Neural crest cell (in vitro differentiated cells): ENCODE measurements around the gene SRSF3. TPM values are rescaled to one million over a fixed set of nuclear protein-coding genes. Genes with fewer than 3 reads are reported as not detected.
A peak's percentile ranks its signal among the peaks of the same experiment; 100 is the strongest.

ENCODE experiments used
- DNase-seq: peaks from one replicate; pipeline ENCODE4 v3.0.0; 2021; ENCODE audit warnings: low read depth, mixed read lengths, low spot score
- H3K27ac Mint-ChIP-seq: one replicate; pipeline ENCODE4 v1.8.0; 2021; ENCODE audit warnings: mild to moderate bottlenecking, mixed read lengths; ENCODE audit not compliant: unreplicated experiment
- H3K27me3 Mint-ChIP-seq: 2 replicates; pipeline ENCODE4 v1.8.0; 2021; ENCODE audit warnings: low read depth, mild to moderate bottlenecking, mixed read lengths
- H3K36me3 Mint-ChIP-seq: 2 replicates; pipeline ENCODE4 v1.8.0; 2021; ENCODE audit warnings: low read depth, mild to moderate bottlenecking, mixed read lengths
- H3K4me1 Mint-ChIP-seq: 2 replicates; pipeline ENCODE4 v1.8.0; 2021; ENCODE audit warnings: mixed read lengths
- H3K4me3 Mint-ChIP-seq: one replicate; pipeline ENCODE4 v1.8.0; 2021; ENCODE audit warnings: mild to moderate bottlenecking, mixed read lengths
- H3K9me3 Mint-ChIP-seq: 2 replicates; pipeline ENCODE4 v1.8.0; 2021; ENCODE audit warnings: mixed read lengths
- total RNA-seq: library from RNA; stranded (reverse); gene quantifications from 2 replicates; pipeline ENCODE4 v1.2.1, GENCODE V29; 2021
- TF ChIP-seq, protein P1 (sequence below): fragments of 200-600 bp; sonication (generic); conservative IDR thresholded peaks from 2 replicates; pipeline ENCODE4 v1.5.0; 2021; ENCODE audit warnings: antibody characterized with exemption, mild to moderate bottlenecking

SRSF3 gene
- total RNA-seq, 1 donor from 2014 or later, result 611 TPM

- peaks cover 8% of the 10 kb centered on the region for H3K36me3 Mint-ChIP-seq
- TF ChIP-seq, protein P1, sequence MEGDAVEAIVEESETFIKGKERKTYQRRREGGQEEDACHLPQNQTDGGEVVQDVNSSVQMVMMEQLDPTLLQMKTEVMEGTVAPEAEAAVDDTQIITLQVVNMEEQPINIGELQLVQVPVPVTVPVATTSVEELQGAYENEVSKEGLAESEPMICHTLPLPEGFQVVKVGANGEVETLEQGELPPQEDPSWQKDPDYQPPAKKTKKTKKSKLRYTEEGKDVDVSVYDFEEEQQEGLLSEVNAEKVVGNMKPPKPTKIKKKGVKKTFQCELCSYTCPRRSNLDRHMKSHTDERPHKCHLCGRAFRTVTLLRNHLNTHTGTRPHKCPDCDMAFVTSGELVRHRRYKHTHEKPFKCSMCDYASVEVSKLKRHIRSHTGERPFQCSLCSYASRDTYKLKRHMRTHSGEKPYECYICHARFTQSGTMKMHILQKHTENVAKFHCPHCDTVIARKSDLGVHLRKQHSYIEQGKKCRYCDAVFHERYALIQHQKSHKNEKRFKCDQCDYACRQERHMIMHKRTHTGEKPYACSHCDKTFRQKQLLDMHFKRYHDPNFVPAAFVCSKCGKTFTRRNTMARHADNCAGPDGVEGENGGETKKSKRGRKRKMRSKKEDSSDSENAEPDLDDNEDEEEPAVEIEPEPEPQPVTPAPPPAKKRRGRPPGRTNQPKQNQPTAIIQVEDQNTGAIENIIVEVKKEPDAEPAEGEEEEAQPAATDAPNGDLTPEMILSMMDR, result no peak
- no peak overlapping the region for H3K4me3 Mint-ChIP-seq
- peaks cover 12% of the 10 kb centered on the region for H3K27me3 Mint-ChIP-seq
- no peak for DNase-seq
- no peaks in the 10 kb centered on the region for H3K9me3 Mint-ChIP-seq
- no peak overlapping the region for H3K27ac Mint-ChIP-seq
- peaks cover 16% of the 10 kb centered on the region for H3K4me1 Mint-ChIP-seq
Measured at GRCh38 chr6:36590237-36590636, 3.9 kb upstream of the SRSF3 start.

DNA sequence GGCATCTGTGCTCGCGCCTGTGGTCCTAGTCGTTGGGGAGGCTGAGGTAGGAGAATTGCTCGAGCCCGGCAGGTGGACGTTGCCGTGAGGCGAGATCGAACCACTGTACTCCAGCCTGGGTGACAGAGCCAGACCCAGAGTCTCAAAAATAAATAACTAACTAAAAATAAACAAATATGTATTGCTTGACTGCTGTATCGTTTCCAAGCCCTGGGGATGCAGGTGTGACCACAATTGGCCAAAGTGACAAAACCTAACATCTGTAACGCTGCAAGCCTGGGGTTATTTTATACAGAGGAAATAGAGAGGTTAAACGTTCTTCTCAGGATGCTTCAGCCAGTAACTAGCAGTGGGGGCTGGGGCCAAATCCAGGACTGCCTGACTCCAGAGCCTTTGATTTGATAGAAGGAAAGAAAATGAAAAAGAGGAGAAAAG is 1.9 kb upstream of the SRSF3 start:
- Mint-ChIP-seq H3K4me1 (peaks cover 26% of the 10 kb centered on the region), H3K4me3 (peak overlapping the region; percentile 81), H3K36me3 (peaks cover 24% of the 10 kb centered on the region), H3K9me3 (no peaks in the 10 kb centered on the region), H3K27me3 (peaks cover 26% of the 10 kb centered on the region), H3K27ac (no peak overlapping the region)
- TF ChIP-seq, protein P1, result no peak
- no peak for DNase-seq

DNA sequence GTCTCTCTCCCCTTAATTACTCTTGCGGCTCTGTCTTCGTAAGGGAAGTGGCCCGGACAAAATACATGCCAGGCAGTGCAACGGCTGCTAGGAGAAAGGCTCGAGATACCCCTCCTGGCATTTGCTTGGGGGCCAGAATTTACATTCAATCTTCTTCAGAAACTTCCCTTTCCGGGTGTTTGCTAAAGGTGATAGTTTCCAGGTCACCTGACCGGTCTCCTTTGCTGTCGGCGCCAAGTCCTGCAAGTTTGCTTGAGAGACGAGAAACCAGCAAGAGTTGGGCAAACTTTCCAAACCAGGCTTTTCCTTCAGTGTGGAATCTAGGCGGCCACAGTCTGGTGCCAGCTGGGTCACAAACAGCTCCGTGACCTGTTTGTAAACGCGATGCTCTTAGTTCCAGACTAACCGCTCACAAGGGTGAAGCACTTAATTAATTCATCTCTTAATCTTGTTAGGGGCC is 563 bp upstream of the SRSF3 start:
- H3K36me3 Mint-ChIP-seq, result peaks cover 33% of the 10 kb centered on the region
- H3K4me3 Mint-ChIP-seq, result peak overlapping the region; percentile 97
- H3K4me1 Mint-ChIP-seq, result peaks cover 38% of the 10 kb centered on the region

DNA sequence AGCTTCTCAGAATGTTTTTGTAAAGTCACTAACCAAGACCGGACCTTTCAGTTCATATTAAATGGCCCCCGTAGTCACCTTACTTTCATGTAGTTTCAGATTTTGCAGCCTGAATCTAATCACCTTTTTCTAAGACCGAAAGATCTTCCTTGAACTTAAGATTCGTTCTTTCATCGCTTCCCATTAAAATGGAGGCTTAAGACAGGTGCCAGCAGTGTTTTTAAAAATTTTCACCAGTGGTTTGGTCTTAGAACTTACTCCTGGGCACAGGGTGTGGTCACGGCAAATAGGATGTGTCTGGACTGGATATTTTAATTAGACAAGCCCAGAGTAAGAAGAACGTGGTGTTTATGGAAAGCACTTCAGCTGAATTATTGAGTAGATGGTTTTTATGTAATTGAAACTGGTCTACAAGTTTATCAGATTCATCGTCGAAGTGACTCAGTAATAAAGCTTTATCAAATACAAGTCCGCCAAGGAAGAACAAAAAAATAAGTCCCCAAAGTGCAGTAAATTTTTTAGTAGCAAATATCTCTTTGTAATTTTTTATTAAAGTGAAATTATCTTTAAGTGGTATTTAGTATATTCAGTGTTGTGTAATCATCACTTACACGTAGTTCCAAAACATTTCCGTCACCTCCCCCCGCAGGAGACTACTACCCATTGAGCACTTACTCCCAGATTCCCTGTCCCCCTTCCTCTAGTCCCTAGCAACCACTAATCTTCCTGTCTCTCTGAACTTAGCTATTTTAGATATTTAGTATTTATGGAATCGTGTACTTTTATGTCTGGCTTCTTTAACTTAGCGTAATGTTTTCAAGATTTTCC is 868 bp downstream of the SRSF3 start:
- TF ChIP-seq, protein P1, result no peak
- Mint-ChIP-seq H3K9me3 (no peaks in the 10 kb centered on the region), H3K27me3 (peaks cover 38% of the 10 kb centered on the region), H3K4me3 (peak overlapping the region; percentile 97), H3K36me3 (peaks cover 45% of the 10 kb centered on the region), H3K27ac (peak overlapping the region; percentile 100), H3K4me1 (peaks cover 51% of the 10 kb centered on the region)
- DNase-seq, result no peak

More for the DNA sequence above, 563 bp upstream of the SRSF3 start:
- DNase-seq, result no peak
- TF ChIP-seq, protein P1, result no peak
- H3K9me3 Mint-ChIP-seq, result no peaks in the 10 kb centered on the region
- H3K27ac Mint-ChIP-seq, result peak overlapping the region; percentile 100
- peaks cover 28% of the 10 kb centered on the region for H3K27me3 Mint-ChIP-seq

DNA sequence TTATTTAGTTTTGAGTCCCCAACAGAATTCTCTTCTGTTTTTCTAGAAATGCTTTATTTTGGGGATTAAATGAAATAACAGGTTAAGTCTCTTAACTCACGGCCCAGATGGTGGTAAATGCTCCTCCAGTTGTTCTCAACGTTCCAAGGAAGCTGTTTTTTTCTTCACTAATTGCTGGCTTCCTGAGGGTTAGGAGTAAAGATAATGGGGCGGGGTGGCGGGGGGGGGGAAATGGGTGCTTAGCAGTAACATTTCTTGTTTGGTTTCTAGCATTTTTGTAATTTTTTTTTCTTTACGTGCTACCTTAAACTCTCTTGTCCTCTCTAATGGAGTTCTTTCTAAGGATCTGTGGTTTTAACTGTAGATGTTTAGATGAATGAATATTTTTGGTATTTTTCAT is 2.2 kb downstream of the SRSF3 start:
- Mint-ChIP-seq H3K27me3 (peaks cover 40% of the 10 kb centered on the region), H3K4me3 (peak overlapping the region; percentile 97), H3K36me3 (peaks cover 49% of the 10 kb centered on the region), H3K27ac (peak overlapping the region; percentile 100), H3K9me3 (no peaks in the 10 kb centered on the region), H3K4me1 (peaks cover 62% of the 10 kb centered on the region)
- TF ChIP-seq, protein P1, result no peak
- no peak for DNase-seq
